ENCODE measurements around the gene LIMS2.

Gene LIMS2

GRCh38 chr2:127589358-127589757 lies 86.0 kb downstream of the LIMS2 start:
- ChIA-PET POLR2A (no interaction called here), CTCF (interaction anchor here (0.8 kb wide), 1 partner anchor 61 kb away, joined by 3 read pairs; no protein-coding TSS in a partner anchor)
- Histone ChIP-seq H3K9me3 (ENCODE audit: control insufficient read depth, insufficient read depth, low read depth, low read length) (no peaks in the 10 kb centered on the region), H3K4me3 (ENCODE audit: low read depth, low read length) (no peak overlapping the region), H3K36me3 (ENCODE audit: control insufficient read depth in 2 of 2, insufficient read depth in 1 of 2, low read length in 2 of 2) (no peaks in the 10 kb centered on the region), H3K4me1 (ENCODE audit: control insufficient read depth, insufficient read depth, low read length) (no peaks in the 10 kb centered on the region), H3K27ac (ENCODE audit: extremely low read depth, low read depth, low read length) (no peak overlapping the region)
- TF ChIP-seq EGR2 (tag by site-specific recombination; IDR thresholded peaks at IDR 0.05; ENCODE audit: low read depth): peak; percentile 83
- peak; percentile 75; the same call in 1 of the 2 replicates for TF ChIP-seq ZFHX2 (tag by site-specific recombination; conservative IDR thresholded peaks at IDR 0.05)
- TF ChIP-seq ZNF248 (tag by site-specific recombination; IDR thresholded peaks at IDR 0.05): no peak

Data from HEK293 (cell line).